ENCODE data around the gene SCCPDH. TPM values are rescaled to one million over a fixed set of nuclear protein-coding genes. Genes with fewer than 3 reads are reported as not detected.
"Not testable (repeated sequence)": the region's sequence is repeated elsewhere in the genome, so short reads cannot be mapped to it uniquely, and the experiment has no call there.

SCCPDH gene
- total RNA-seq, 2 experiments from 2014 or later, result 21.5 to 22.5 TPM

GRCh38 chr1:246691622-246692495 is 32.4 kb upstream of the SCCPDH start:
- no peak overlapping the region for H3K27ac Mint-ChIP-seq
- no peaks in the 10 kb centered on the region for H3K4me1 Mint-ChIP-seq (ENCODE audit: low read depth)
- H3K36me3 Mint-ChIP-seq, result no peaks in the 10 kb centered on the region

GRCh38 chr1:246694213-246694895 is 29.9 kb upstream of the SCCPDH start:
- POLR2A ChIA-PET; H3K27me3 Mint-ChIP-seq; H3K4me3 Mint-ChIP-seq; DNase-seq; H3K36me3 Mint-ChIP-seq; H3K4me1 Mint-ChIP-seq (ENCODE audit: low read depth); intact Hi-C loops (cut with micrococcal nuclease); H3K27ac Mint-ChIP-seq: not testable (repeated sequence)
- CTCF ChIA-PET, result interaction anchor here (1.6 kb wide), 1 partner anchor 197 kb away, joined by 3 read pairs; no protein-coding TSS in a partner anchor
- peaks cover 19% of the 10 kb centered on the region for H3K9me3 Mint-ChIP-seq

More at GRCh38 chr1:246691622-246692495, 32.4 kb upstream of the SCCPDH start:
- no peaks in the 10 kb centered on the region for H3K27me3 Mint-ChIP-seq
- DNase-seq, result no peak
- no peak overlapping the region for H3K4me3 Mint-ChIP-seq
- peaks cover 19% of the 10 kb centered on the region for H3K9me3 Mint-ChIP-seq
- POLR2A ChIA-PET, result no interaction called here
- intact Hi-C loops (cut with micrococcal nuclease), result no loop called here
- CTCF ChIA-PET, result interaction anchor here (0.8 to 1.5 kb wide), 4 partner anchors 9 to 119 kb away, joined by 3 read pairs; no protein-coding TSS in a partner anchor

- no peaks in the 10 kb centered on the region for H3K27me3 Mint-ChIP-seq
- H3K9me3 Mint-ChIP-seq, result peaks cover 19% of the 10 kb centered on the region
- no peak overlapping the region for H3K27ac Mint-ChIP-seq
- H3K36me3 Mint-ChIP-seq, result no peaks in the 10 kb centered on the region
- DNase-seq, result no peak
- POLR2A ChIA-PET, result no interaction called here
- peaks cover 6% of the 10 kb centered on the region for H3K4me1 Mint-ChIP-seq (ENCODE audit: low read depth)
- intact Hi-C loops (cut with micrococcal nuclease), result loop anchor here (5.0 kb wide), 1 partner anchor 368 kb away; no protein-coding TSS in a partner anchor
- CTCF ChIA-PET, result interaction anchor here (1.0 kb wide), 1 partner anchor 58 kb away, joined by 4 read pairs; no protein-coding TSS in a partner anchor
- no peak overlapping the region for H3K4me3 Mint-ChIP-seq
These were observed 29.1 kb upstream of the SCCPDH start for GRCh38 chr1:246695136-246695535.

GRCh38 chr1:246695666-246696065 is 28.5 kb upstream of the SCCPDH start:
- Mint-ChIP-seq H3K4me1 (ENCODE audit: low read depth) (peaks cover 6% of the 10 kb centered on the region), H3K9me3 (peaks cover 19% of the 10 kb centered on the region), H3K4me3 (no peak overlapping the region), H3K27ac (no peak overlapping the region), H3K27me3 (no peaks in the 10 kb centered on the region), H3K36me3 (no peaks in the 10 kb centered on the region)
- intact Hi-C loops (cut with micrococcal nuclease), result loop anchor here (5.0 kb wide), 1 partner anchor 368 kb away; no protein-coding TSS in a partner anchor
- ChIA-PET CTCF (interaction anchor here (1.0 kb wide), 1 partner anchor 58 kb away, joined by 4 read pairs; no protein-coding TSS in a partner anchor), POLR2A (no interaction called here)
- DNase-seq, result no peak

- H3K9me3 Mint-ChIP-seq, result peaks cover 12% of the 10 kb centered on the region
- peak overlapping the region; percentile 49 for H3K4me3 Mint-ChIP-seq
- no peak overlapping the region for H3K27ac Mint-ChIP-seq
- ChIA-PET CTCF (no interaction called here), POLR2A (no interaction called here)
- no peaks in the 10 kb centered on the region for H3K36me3 Mint-ChIP-seq
- intact Hi-C loops (cut with micrococcal nuclease), result loop anchor here (1.0 to 5.0 kb wide), 6 partner anchors 26 to 686 kb away; partner anchors contain the start of genes CNST, SCCPDH and TFB2M
- no peaks in the 10 kb centered on the region for H3K27me3 Mint-ChIP-seq
- DNase-seq, result no peak
- H3K4me1 Mint-ChIP-seq (ENCODE audit: low read depth), result peaks cover 6% of the 10 kb centered on the region
These were observed 25.6 kb upstream of the SCCPDH start for GRCh38 chr1:246698466-246699094.

- peaks cover 8% of the 10 kb centered on the region for H3K9me3 Mint-ChIP-seq
- intact Hi-C loops (cut with micrococcal nuclease), result loop anchor here (1.0 to 5.0 kb wide), 6 partner anchors 26 to 687 kb away; partner anchors contain the start of genes CNST, SCCPDH and TFB2M
- H3K4me3 Mint-ChIP-seq, result peak overlapping the region; percentile 49
- no peaks in the 10 kb centered on the region for H3K27me3 Mint-ChIP-seq
- DNase-seq, result peak; percentile 92
- H3K4me1 Mint-ChIP-seq (ENCODE audit: low read depth), result peaks cover 6% of the 10 kb centered on the region
- POLR2A ChIA-PET, result no interaction called here
- H3K36me3 Mint-ChIP-seq, result no peaks in the 10 kb centered on the region
- CTCF ChIA-PET, result interaction anchor here (0.7 kb wide), 1 partner anchor 75 kb away, joined by 4 read pairs; no protein-coding TSS in a partner anchor
- H3K27ac Mint-ChIP-seq, result no peak overlapping the region
These were observed 25.0 kb upstream of the SCCPDH start for GRCh38 chr1:246699095-246699735.

- Mint-ChIP-seq H3K36me3 (no peaks in the 10 kb centered on the region), H3K27me3 (no peaks in the 10 kb centered on the region), H3K4me3 (no peak overlapping the region), H3K27ac (no peak overlapping the region), H3K9me3 (no peaks in the 10 kb centered on the region), H3K4me1 (ENCODE audit: low read depth) (peaks cover 8% of the 10 kb centered on the region)
- ChIA-PET CTCF (no interaction called here), POLR2A (no interaction called here)
- DNase-seq, result no peak
- intact Hi-C loops (cut with micrococcal nuclease), result no loop called here
These were observed 20.6 kb upstream of the SCCPDH start for GRCh38 chr1:246703581-246703980.

- no peak overlapping the region for H3K4me3 Mint-ChIP-seq
- no peaks in the 10 kb centered on the region for H3K9me3 Mint-ChIP-seq
- no peak overlapping the region for H3K27ac Mint-ChIP-seq
- ChIA-PET POLR2A (interaction anchor here (1.4 kb wide), 1 partner anchor 19 kb away, joined by 3 read pairs; the partner anchor contains the start of gene SCCPDH), CTCF (no interaction called here)
- H3K36me3 Mint-ChIP-seq, result no peaks in the 10 kb centered on the region
- no peaks in the 10 kb centered on the region for H3K27me3 Mint-ChIP-seq
- H3K4me1 Mint-ChIP-seq (ENCODE audit: low read depth), result peaks cover 2% of the 10 kb centered on the region
- intact Hi-C loops (cut with micrococcal nuclease), result no loop called here
- no peak for DNase-seq
These were observed 18.8 kb upstream of the SCCPDH start for GRCh38 chr1:246705368-246705767.

GRCh38 chr1:246708166-246708565 is 16.0 kb upstream of the SCCPDH start:
- DNase-seq, result no peak
- POLR2A ChIA-PET, result no interaction called here
- H3K4me3 Mint-ChIP-seq, result no peak overlapping the region
- peaks cover 2% of the 10 kb centered on the region for H3K4me1 Mint-ChIP-seq (ENCODE audit: low read depth)
- CTCF ChIA-PET, result no interaction called here
- H3K27me3 Mint-ChIP-seq, result peaks cover 9% of the 10 kb centered on the region
- no peaks in the 10 kb centered on the region for H3K9me3 Mint-ChIP-seq
- H3K36me3 Mint-ChIP-seq, result no peaks in the 10 kb centered on the region
- H3K27ac Mint-ChIP-seq, result no peak overlapping the region
- intact Hi-C loops (cut with micrococcal nuclease), result no loop called here

- H3K4me3 Mint-ChIP-seq, result no peak overlapping the region
- ChIA-PET CTCF (interaction anchor here (1.4 kb wide), 1 partner anchor 9 kb away, joined by 4 read pairs; no protein-coding TSS in a partner anchor), POLR2A (no interaction called here)
- peaks cover 9% of the 10 kb centered on the region for H3K27me3 Mint-ChIP-seq
- H3K36me3 Mint-ChIP-seq, result no peaks in the 10 kb centered on the region
- intact Hi-C loops (cut with micrococcal nuclease), result no loop called here
- H3K9me3 Mint-ChIP-seq, result no peaks in the 10 kb centered on the region
- peaks cover 2% of the 10 kb centered on the region for H3K4me1 Mint-ChIP-seq (ENCODE audit: low read depth)
- no peak overlapping the region for H3K27ac Mint-ChIP-seq
- no peak for DNase-seq
These were observed 15.0 kb upstream of the SCCPDH start for GRCh38 chr1:246709196-246709595.

GRCh38 chr1:246709835-246710234 is 14.4 kb upstream of the SCCPDH start:
- ChIA-PET CTCF (interaction anchor here (0.6 to 1.4 kb wide), 3 partner anchors 10 to 1781 kb away, joined by 3 to 4 read pairs (median 3); no protein-coding TSS in a partner anchor), POLR2A (interaction anchor here (0.6 kb wide), 1 partner anchor 108 kb away, joined by 4 read pairs; no protein-coding TSS in a partner anchor)

More at GRCh38 chr1:246709835-246710234, 14.4 kb upstream of the SCCPDH start:
- Mint-ChIP-seq H3K4me3 (no peak overlapping the region), H3K27me3 (peaks cover 14% of the 10 kb centered on the region), H3K27ac (no peak overlapping the region), H3K9me3 (no peaks in the 10 kb centered on the region), H3K4me1 (ENCODE audit: low read depth) (peaks cover 2% of the 10 kb centered on the region), H3K36me3 (no peaks in the 10 kb centered on the region)
- intact Hi-C loops (cut with micrococcal nuclease), result no loop called here
- DNase-seq, result no peak

All from activated CD4-positive, alpha-beta memory T cell treated with anti-CD3 and anti-CD28 coated beads for 36 hours (primary cell).